HS-5 (cell line): ENCODE data around the gene TNRC6A.
"Not testable (repeated sequence)": the region's sequence is repeated elsewhere in the genome, so short reads cannot be mapped to it uniquely, and the experiment has no call there.

Experiments used
- DNase-seq: peaks from one replicate; pipeline ENCODE4 v3.0.0-alpha.2; 2012; ENCODE audit warnings: low read depth

The TNRC6A gene

GRCh38 chr16:24759006-24759405 lies 29.6 kb downstream of the TNRC6A start:
- DNase-seq, result no peak

- DNase-seq, result no peak
Observed at GRCh38 chr16:24761526-24761925, 32.1 kb downstream of the TNRC6A start.

- no peak for DNase-seq
Observed at GRCh38 chr16:24764916-24765315, 35.5 kb downstream of the TNRC6A start.

GRCh38 chr16:24766057-24766456 lies 36.6 kb downstream of the TNRC6A start:
- no peak for DNase-seq

- DNase-seq, result no peak
Observed at GRCh38 chr16:24769806-24770205, 40.4 kb downstream of the TNRC6A start.

- no peak for DNase-seq
Observed at GRCh38 chr16:24771132-24771778, 41.8 kb downstream of the TNRC6A start.

GRCh38 chr16:24771779-24772157 lies 42.3 kb downstream of the TNRC6A start:
- no peak for DNase-seq

- no peak for DNase-seq
Observed at GRCh38 chr16:24773771-24774427, 44.4 kb downstream of the TNRC6A start.

GRCh38 chr16:24774510-24774909 lies 45.1 kb downstream of the TNRC6A start:
- no peak for DNase-seq

GRCh38 chr16:24775455-24775854 lies 46.0 kb downstream of the TNRC6A start:
- no peak for DNase-seq

- DNase-seq, result no peak
Observed at GRCh38 chr16:24776501-24777220, 47.2 kb downstream of the TNRC6A start.

- no peak for DNase-seq
Observed at GRCh38 chr16:24778671-24779070, 49.2 kb downstream of the TNRC6A start.

GRCh38 chr16:24781256-24781655 lies 51.8 kb downstream of the TNRC6A start:
- DNase-seq, result no peak

GRCh38 chr16:24784121-24784520 lies 54.7 kb downstream of the TNRC6A start:
- DNase-seq, result no peak

GRCh38 chr16:24789881-24790280 lies 60.4 kb downstream of the TNRC6A start:
- DNase-seq, result no peak

GRCh38 chr16:24800586-24800985 lies 71.1 kb downstream of the TNRC6A start:
- no peak for DNase-seq

GRCh38 chr16:24801761-24802302 lies 72.4 kb downstream of the TNRC6A start:
- DNase-seq, result no peak

GRCh38 chr16:24805484-24805883 lies 76.0 kb downstream of the TNRC6A start:
- DNase-seq, result no peak

- no peak for DNase-seq
Observed at GRCh38 chr16:24807301-24807700, 77.8 kb downstream of the TNRC6A start.

- no peak for DNase-seq
Observed at GRCh38 chr16:24810951-24811843, 81.7 kb downstream of the TNRC6A start.

- DNase-seq, result not testable (repeated sequence)
Observed at GRCh38 chr16:24812813-24813212, 83.4 kb downstream of the TNRC6A start.

GRCh38 chr16:24815021-24815420 lies 85.6 kb downstream of the TNRC6A start:
- DNase-seq, result no peak
